Endothelial cell of umbilical vein (primary cell): ENCODE results near the gene ABCC2. TPM values are rescaled to one million over a fixed set of nuclear protein-coding genes. Genes with fewer than 3 reads are reported as not detected.

Source experiments
- BruUV-seq: library from RNA; stranded (reverse); fragments of 400-500 nt; replicated peaks from 2 replicates; lab custom pipeline; 2021; lab: Mats Ljungman, UMichigan
- CTCF ChIA-PET: fragments of 300-600, 350-600 bp; sonication (Branson Sonifier 250); formaldehyde crosslinking; loops from one replicate; lab custom pipeline; 2021; ENCODE audit warnings: antibody characterized with exemption, inconsistent platforms; lab: Charles Lee
- POLR2A ChIA-PET: fragments of 300-600, 350-600 bp; sonication (Branson Sonifier 250); formaldehyde crosslinking; loops from one replicate; lab custom pipeline; 2021; ENCODE audit warnings: antibody characterized with exemption, inconsistent platforms; lab: Charles Lee
- DNase-seq: peaks from one replicate; pipeline ENCODE4 v3.0.0-alpha.2; 2011; ENCODE audit warnings: low read depth, low spot score
- FAIRE-seq: peaks from 2 replicates; lab custom pipeline; 2011; peaks lifted over from hg19 to GRCh38; lab: Jason Lieb, UNC
- H2AFZ ChIP-seq: 2 replicates; pipeline ENCODE4 v1.6.0; 2012; ENCODE audit warnings: low read depth, low read length, control low read depth, inconsistent platforms
- H3K27ac ChIP-seq: 2 replicates; pipeline ENCODE4 v1.5.1; 2011; ENCODE audit warnings: low read depth, mild to moderate bottlenecking, control low read depth, low read length, moderate library complexity; ENCODE audit not compliant: insufficient read depth
- H3K27me3 ChIP-seq, 2 experiments: 2 replicates each; pipeline versions ENCODE4 v1.6.0 to v1.6.1; 2011; ENCODE audit warnings: low read length in 2 of 2, mixed read lengths in 1 of 2; ENCODE audit not compliant: control insufficient read depth in 2 of 2, insufficient read depth in 2 of 2
- H3K36me3 ChIP-seq, 2 experiments: 2 replicates in 1 of 2; 3 replicates in 1 of 2; pipeline ENCODE4 v1.5.1; 2011; ENCODE audit warnings: low read length in 2 of 2, mild to moderate bottlenecking in 1 of 2, moderate library complexity in 1 of 2; ENCODE audit not compliant: control insufficient read depth in 2 of 2, insufficient read depth in 2 of 2; ENCODE audit errors: extremely low read depth in 1 of 2
- H3K4me1 ChIP-seq: 3 replicates; pipeline ENCODE4 v1.5.1; 2011; ENCODE audit warnings: mild to moderate bottlenecking, low read length; ENCODE audit not compliant: control insufficient read depth, insufficient read depth; ENCODE audit errors: extremely low read depth
- H3K4me2 ChIP-seq: 2 replicates; pipeline ENCODE4 v1.6.1; 2011; ENCODE audit warnings: low read length, control low read depth, mixed read lengths; ENCODE audit not compliant: insufficient read depth
- H3K4me3 ChIP-seq, 3 experiments: fragments of 200-600 bp in 1 of 3; sonication (generic), shearing (Covaris generic) in 1 of 3; replicated peaks in 1 of 3; 2 replicates each; pipeline ENCODE4 v1.5.1; 2011 to 2016; ENCODE audit warnings: control low read depth in 3 of 3, low read length in 3 of 3, mild to moderate bottlenecking in 2 of 3, inconsistent platforms in 1 of 3, low read depth in 1 of 3, moderate library complexity in 1 of 3; ENCODE audit not compliant: insufficient read depth in 1 of 3
- H3K79me2 ChIP-seq: 2 replicates; pipeline ENCODE4 v1.6.0; 2012; ENCODE audit warnings: low read length, inconsistent platforms; ENCODE audit not compliant: control insufficient read depth, insufficient read depth
- H3K9ac ChIP-seq: replicated peaks from 2 replicates; pipeline ENCODE3; 2011; ENCODE audit warnings: low read length, control low read depth; ENCODE audit not compliant: insufficient read depth; ENCODE audit errors: extremely low read depth
- H3K9me1 ChIP-seq: replicated peaks from 3 replicates; pipeline ENCODE4 v1.6.0; 2011; ENCODE audit warnings: mild to moderate bottlenecking, low read length; ENCODE audit not compliant: control insufficient read depth, insufficient read depth; ENCODE audit errors: extremely low read depth
- H3K9me3 ChIP-seq: replicated peaks from 2 replicates; pipeline ENCODE4 v1.5.1; 2012; ENCODE audit warnings: low read length, inconsistent platforms; ENCODE audit not compliant: control insufficient read depth, insufficient read depth
- H4K20me1 ChIP-seq: replicated peaks from 2 replicates; pipeline ENCODE3; 2011; ENCODE audit warnings: mild to moderate bottlenecking, low read length; ENCODE audit not compliant: control insufficient read depth, insufficient read depth; ENCODE audit errors: extremely low read depth
- EZH2 ChIP-seq: IDR thresholded peaks from 2 replicates; pipeline ENCODE4 v1.6.1; 2012; ENCODE audit warnings: borderline replicate concordance, low read depth, mild to moderate bottlenecking, moderate library complexity, low read length, inconsistent platforms; ENCODE audit not compliant: severe bottlenecking
- FOS ChIP-seq: IDR thresholded peaks from 2 replicates; pipeline ENCODE4 v1.6.1; 2011; ENCODE audit warnings: mild to moderate bottlenecking, low read length, moderate library complexity, borderline replicate concordance; ENCODE audit not compliant: insufficient read depth
- GATA2 ChIP-seq: IDR thresholded peaks from 2 replicates; pipeline ENCODE4 v1.7.0; 2011; ENCODE audit warnings: low read depth, mild to moderate bottlenecking, moderate library complexity, mixed read lengths, low read length; ENCODE audit not compliant: insufficient read length, insufficient read depth
- JUN ChIP-seq: IDR thresholded peaks from 2 replicates; pipeline ENCODE4 v1.6.1; 2011; ENCODE audit warnings: borderline replicate concordance, low read depth; ENCODE audit not compliant: insufficient read length, insufficient read depth
- MYC ChIP-seq: IDR thresholded peaks from one replicate; pipeline ENCODE4 v1.6.1; 2011; ENCODE audit warnings: mild to moderate bottlenecking, low read depth, low read length
- POLR2A ChIP-seq: IDR thresholded peaks from 2 replicates; pipeline ENCODE4 v1.6.1; 2012; ENCODE audit warnings: low read depth, mild to moderate bottlenecking, control low read depth, low read length
- POLR2AphosphoS5 ChIP-seq: IDR thresholded peaks from 2 replicates; pipeline ENCODE4 v1.6.1; 2012; ENCODE audit warnings: low read depth, mild to moderate bottlenecking, control low read depth, low read length, moderate library complexity; ENCODE audit not compliant: insufficient read depth
- dilution Hi-C: fragments of 300-500 bp; cut with MboI; formaldehyde crosslinking; loops from one replicate; pipeline ENCODE4 v1.15.0; 2019; ENCODE audit warnings: low sequenced_read_pairs; ENCODE audit not compliant: extremely low pct_ligation_motif_present
- intact Hi-C: fragments of 100-400 bp; cut with micrococcal nuclease; formaldehyde crosslinking; loops from one replicate; pipeline ENCODE4 v1.10.0; 2022
- polyA plus RNA-seq, 4 experiments: library from polyadenylated mRNA; depleted of rRNA in 3 of 4; stranded (reverse) in 3 of 4; unstranded in 1 of 4; fragments of >200 nt; gene quantifications; 2 replicates each; pipeline versions ENCODE4 v1.2.1 to v1.2.3, GENCODE V29; 2011 to 2012; ENCODE audit warnings: missing spikeins in 1 of 4
- total RNA-seq: library from RNA; stranded (reverse); gene quantifications from 2 replicates; pipeline ENCODE4 v1.2.3, GENCODE V29; 2021
- TF ChIP-seq, protein P1 (sequence below): IDR thresholded peaks from 2 replicates; pipeline ENCODE4 v1.6.1; 2011; ENCODE audit not compliant: insufficient read depth, insufficient read length
- TF ChIP-seq, protein P2 (sequence below), 2 donors: IDR thresholded peaks; 1 replicate in 1 of 2; 2 replicates in 1 of 2; pipeline ENCODE4 v1.5.1; 2011; ENCODE audit warnings: low read length in 2 of 2, mild to moderate bottlenecking in 2 of 2, moderate library complexity in 2 of 2, control low read depth in 1 of 2, inconsistent platforms in 1 of 2, low read depth in 1 of 2; ENCODE audit not compliant: insufficient read depth in 1 of 2; ENCODE audit errors: extremely low read depth in 1 of 2

ABCC2 gene
- total and polyA plus RNA-seq, 2 donors (not counting 3 experiments of a cell fraction or from before 2014, with no cell fraction given), result 1.5 to 3.3 TPM

DNA sequence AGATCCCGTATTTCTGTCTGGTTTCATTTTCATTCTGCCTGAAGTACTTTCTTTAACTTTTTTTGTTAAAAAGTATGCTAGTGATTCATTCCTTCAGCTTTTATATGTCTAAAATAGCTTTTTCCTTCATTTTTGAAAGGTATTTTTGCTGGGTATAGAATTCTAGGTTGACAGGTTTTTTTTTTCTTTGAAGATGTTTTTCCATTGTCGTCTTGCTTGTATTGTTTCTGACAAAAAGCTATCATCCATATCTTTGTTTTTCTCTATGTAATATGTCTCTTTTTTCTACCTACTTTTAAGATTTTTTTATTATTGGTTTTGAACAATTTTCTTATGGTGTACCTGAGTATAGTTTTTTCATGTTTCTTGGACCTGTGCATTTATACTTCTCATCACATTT lies 42.2 kb upstream of the ABCC2 start:
- BruUV-seq, result no TSS peak
- Histone ChIP-seq H3K4me2 (no peak overlapping the region), H3K4me3 (no peak overlapping the region), H3K36me3 (peaks cover 9 to 11% of the 10 kb centered on the region in 2 experiments), H2AFZ (no peak overlapping the region), H3K4me1 (no peaks in the 10 kb centered on the region), H3K9ac (no peak overlapping the region), H4K20me1 (no peaks in the 10 kb centered on the region), H3K27ac (no peak overlapping the region), H3K9me3 (no peaks in the 10 kb centered on the region), H3K79me2 (peaks cover 3% of the 10 kb centered on the region), H3K27me3 (no peaks in the 10 kb centered on the region), H3K9me1 (no peaks in the 10 kb centered on the region)
- DNase-seq (no peak), FAIRE-seq (no peak)
- intact Hi-C loops, result no loop called here
- CTCF ChIA-PET, result interaction anchor here (1.2 kb wide), 1 partner anchor 75 kb away, joined by 4 read pairs; no protein-coding TSS in a partner anchor
- POLR2A ChIA-PET, result no interaction called here
- TF ChIP-seq POLR2A (no peak), EZH2 (no peak), MYC (no peak), POLR2AphosphoS5 (no peak), JUN (no peak), GATA2 (no peak), FOS (no peak)
- TF ChIP-seq, protein P1, sequence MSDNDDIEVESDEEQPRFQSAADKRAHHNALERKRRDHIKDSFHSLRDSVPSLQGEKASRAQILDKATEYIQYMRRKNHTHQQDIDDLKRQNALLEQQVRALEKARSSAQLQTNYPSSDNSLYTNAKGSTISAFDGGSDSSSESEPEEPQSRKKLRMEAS, result no peak
- TF ChIP-seq, protein P2, sequence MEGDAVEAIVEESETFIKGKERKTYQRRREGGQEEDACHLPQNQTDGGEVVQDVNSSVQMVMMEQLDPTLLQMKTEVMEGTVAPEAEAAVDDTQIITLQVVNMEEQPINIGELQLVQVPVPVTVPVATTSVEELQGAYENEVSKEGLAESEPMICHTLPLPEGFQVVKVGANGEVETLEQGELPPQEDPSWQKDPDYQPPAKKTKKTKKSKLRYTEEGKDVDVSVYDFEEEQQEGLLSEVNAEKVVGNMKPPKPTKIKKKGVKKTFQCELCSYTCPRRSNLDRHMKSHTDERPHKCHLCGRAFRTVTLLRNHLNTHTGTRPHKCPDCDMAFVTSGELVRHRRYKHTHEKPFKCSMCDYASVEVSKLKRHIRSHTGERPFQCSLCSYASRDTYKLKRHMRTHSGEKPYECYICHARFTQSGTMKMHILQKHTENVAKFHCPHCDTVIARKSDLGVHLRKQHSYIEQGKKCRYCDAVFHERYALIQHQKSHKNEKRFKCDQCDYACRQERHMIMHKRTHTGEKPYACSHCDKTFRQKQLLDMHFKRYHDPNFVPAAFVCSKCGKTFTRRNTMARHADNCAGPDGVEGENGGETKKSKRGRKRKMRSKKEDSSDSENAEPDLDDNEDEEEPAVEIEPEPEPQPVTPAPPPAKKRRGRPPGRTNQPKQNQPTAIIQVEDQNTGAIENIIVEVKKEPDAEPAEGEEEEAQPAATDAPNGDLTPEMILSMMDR (IDR thresholded peaks at IDR 0.05; ENCODE audit: extremely low read depth in 1 of 2, insufficient read depth in 1 of 2, low read depth in 1 of 2, low read length in 2 of 2), result no peak
- dilution Hi-C loops, result no loop called here
